Endothelial cell (in vitro differentiated cells): ENCODE results near the gene C10orf71. TPM values are rescaled to one million over a fixed set of nuclear protein-coding genes. Genes with fewer than 3 reads are reported as not detected.

Experiments
- DNase-seq: peaks from one replicate; pipeline ENCODE4 v3.0.0; 2021; ENCODE audit warnings: low spot score
- H3K27ac Mint-ChIP-seq: one replicate; pipeline ENCODE4 v1.8.0; 2021; ENCODE audit warnings: mixed read lengths, inconsistent platforms; ENCODE audit not compliant: unreplicated experiment
- H3K27me3 Mint-ChIP-seq: one replicate; pipeline ENCODE4 v1.8.0; 2021; ENCODE audit warnings: mild to moderate bottlenecking, moderate library complexity, mixed read lengths, inconsistent platforms; ENCODE audit not compliant: unreplicated experiment
- H3K36me3 Mint-ChIP-seq: one replicate; pipeline ENCODE4 v1.8.0; 2021; ENCODE audit warnings: mild to moderate bottlenecking, low read depth, mixed read lengths, inconsistent platforms; ENCODE audit not compliant: unreplicated experiment
- H3K4me1 Mint-ChIP-seq: one replicate; pipeline ENCODE4 v1.8.0; 2021; ENCODE audit warnings: mild to moderate bottlenecking, mixed read lengths, inconsistent platforms; ENCODE audit not compliant: unreplicated experiment
- H3K4me3 Mint-ChIP-seq: one replicate; pipeline ENCODE4 v1.8.0; 2021; ENCODE audit warnings: mild to moderate bottlenecking, mixed read lengths, inconsistent platforms; ENCODE audit not compliant: unreplicated experiment
- H3K9me3 Mint-ChIP-seq: one replicate; pipeline ENCODE4 v1.8.0; 2021; ENCODE audit warnings: mixed read lengths, inconsistent platforms; ENCODE audit not compliant: unreplicated experiment
- total RNA-seq: library from RNA; stranded (reverse); fragmentation: NEBNext Ultra II Directional; extraction: Animal tissue kit (Norgen Biotek cat#: 25700); gene quantifications from one replicate; pipeline ENCODE4 v1.2.1, GENCODE V29; 2021; ENCODE audit not compliant: unreplicated experiment
- TF ChIP-seq, protein P1 (sequence below): fragments of 200-600 bp; sonication (generic); IDR thresholded peaks from one replicate; pipeline ENCODE4 v1.5.0; 2021; ENCODE audit warnings: antibody characterized with exemption; ENCODE audit not compliant: unreplicated experiment

C10orf71 gene
- total RNA-seq, 1 donor from 2014 or later: not detected

DNA sequence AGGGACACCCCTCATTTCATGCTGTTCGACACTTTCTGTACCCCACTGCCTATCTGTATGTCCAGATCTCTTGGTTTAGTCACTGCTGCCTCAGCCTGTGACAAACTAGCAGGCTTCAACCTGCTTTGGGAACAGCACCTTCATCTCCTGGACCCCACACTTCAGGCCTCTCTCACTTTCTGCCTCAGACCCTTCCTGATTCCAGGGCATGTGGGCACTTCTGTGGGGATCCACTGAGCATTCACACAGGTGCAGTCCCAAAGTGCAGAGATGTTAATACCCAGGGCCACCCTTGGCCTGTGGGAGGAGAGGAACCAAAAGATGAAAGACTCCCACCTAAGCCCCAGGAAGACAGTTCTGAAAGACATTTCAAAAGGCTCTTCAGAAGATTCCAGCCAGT lies 29.4 kb upstream of the C10orf71 start:
- Mint-ChIP-seq H3K4me1 (no peaks in the 10 kb centered on the region), H3K36me3 (no peaks in the 10 kb centered on the region), H3K27ac (no peak overlapping the region), H3K4me3 (no peak overlapping the region), H3K27me3 (no peaks in the 10 kb centered on the region), H3K9me3 (no peaks in the 10 kb centered on the region)
- DNase-seq: no peak
- TF ChIP-seq, protein P1, sequence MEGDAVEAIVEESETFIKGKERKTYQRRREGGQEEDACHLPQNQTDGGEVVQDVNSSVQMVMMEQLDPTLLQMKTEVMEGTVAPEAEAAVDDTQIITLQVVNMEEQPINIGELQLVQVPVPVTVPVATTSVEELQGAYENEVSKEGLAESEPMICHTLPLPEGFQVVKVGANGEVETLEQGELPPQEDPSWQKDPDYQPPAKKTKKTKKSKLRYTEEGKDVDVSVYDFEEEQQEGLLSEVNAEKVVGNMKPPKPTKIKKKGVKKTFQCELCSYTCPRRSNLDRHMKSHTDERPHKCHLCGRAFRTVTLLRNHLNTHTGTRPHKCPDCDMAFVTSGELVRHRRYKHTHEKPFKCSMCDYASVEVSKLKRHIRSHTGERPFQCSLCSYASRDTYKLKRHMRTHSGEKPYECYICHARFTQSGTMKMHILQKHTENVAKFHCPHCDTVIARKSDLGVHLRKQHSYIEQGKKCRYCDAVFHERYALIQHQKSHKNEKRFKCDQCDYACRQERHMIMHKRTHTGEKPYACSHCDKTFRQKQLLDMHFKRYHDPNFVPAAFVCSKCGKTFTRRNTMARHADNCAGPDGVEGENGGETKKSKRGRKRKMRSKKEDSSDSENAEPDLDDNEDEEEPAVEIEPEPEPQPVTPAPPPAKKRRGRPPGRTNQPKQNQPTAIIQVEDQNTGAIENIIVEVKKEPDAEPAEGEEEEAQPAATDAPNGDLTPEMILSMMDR: no peak

DNA sequence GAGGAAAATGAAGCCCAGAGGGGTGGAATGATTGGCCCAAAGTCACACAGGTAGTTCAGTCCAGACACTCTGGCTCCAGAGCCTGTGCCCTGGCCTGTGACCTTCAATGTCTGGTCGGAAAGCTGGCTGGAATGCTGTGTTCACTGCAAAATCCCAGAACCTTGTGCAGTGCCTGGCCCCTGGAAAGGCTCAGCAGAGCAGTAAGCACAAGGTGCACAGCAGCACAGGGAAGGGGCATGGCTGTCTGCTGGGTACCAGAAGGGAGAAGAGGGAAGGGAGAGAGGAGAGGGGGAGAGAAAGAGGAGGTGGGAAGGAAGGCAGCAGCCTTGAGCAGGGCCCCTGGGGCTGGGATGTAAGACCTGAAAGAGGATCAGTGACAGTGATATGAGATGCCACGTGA lies 28.4 kb upstream of the C10orf71 start:
- Mint-ChIP-seq H3K27me3 (no peaks in the 10 kb centered on the region), H3K4me3 (no peak overlapping the region), H3K4me1 (no peaks in the 10 kb centered on the region), H3K27ac (no peak overlapping the region), H3K36me3 (no peaks in the 10 kb centered on the region), H3K9me3 (no peaks in the 10 kb centered on the region)
- DNase-seq: no peak
- TF ChIP-seq, protein P1: no peak

DNA sequence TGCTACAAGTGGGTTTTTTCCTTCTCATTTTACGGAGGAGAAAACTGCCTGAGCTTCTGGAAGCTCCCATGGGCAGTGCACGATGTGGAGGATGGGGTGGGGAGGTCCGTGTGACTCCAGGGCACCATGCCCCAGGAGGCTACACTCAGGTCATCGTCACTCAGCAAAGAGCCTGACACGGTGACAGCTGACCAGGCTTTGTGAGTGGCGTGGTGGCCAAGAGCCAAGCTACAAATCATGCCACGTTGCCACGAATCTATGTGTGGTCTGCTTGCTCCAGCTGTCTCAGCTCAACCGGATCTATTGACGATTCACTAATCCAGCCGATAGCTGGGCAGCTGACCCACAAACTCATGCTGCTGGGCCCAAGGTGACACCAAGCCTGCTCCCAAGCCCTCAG lies 27.6 kb upstream of the C10orf71 start:
- Mint-ChIP-seq H3K4me1 (no peaks in the 10 kb centered on the region), H3K4me3 (no peak overlapping the region), H3K9me3 (no peaks in the 10 kb centered on the region), H3K36me3 (no peaks in the 10 kb centered on the region), H3K27ac (no peak overlapping the region), H3K27me3 (no peaks in the 10 kb centered on the region)
- DNase-seq: no peak
- TF ChIP-seq, protein P1: no peak

DNA sequence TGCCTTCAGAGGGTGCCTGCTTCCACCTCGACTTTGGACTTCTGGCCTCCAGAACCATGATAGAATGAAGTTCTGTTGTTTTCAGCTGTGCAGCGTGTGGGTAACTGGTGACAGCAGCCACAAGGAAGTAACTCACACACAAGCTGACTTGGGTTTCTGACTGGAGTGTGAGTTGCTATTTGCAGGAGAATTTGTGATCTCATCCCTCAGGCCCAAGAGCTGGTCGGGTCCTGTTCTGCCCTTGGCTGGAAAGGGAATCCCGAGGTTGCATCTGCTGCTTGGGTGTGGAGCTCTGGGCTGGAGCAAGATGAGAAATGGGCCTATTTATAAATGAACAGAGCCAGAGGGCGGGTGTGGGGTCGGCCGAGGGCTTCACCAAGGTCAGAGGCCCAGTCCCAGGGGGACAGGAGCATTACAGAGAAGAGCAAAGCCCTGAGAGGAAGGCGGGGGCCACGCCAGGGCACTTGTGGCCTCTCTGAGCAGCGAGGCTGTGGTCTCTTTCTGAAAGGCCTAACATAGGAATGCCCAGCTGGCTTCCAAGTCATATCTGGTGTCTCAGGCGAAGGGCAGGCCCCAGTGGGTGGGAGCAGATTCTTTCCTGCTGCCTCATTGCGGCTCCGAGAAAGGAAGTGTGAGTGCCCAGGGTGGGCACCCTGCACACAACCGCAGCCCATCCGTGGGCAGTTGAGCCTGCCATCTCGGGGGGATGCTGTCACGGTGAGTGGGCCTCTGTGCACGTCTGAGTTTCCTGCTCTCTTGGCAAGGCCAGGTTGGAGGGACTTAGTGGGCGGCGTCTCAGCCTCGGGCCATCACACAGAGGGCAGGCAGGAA lies 26.5 kb upstream of the C10orf71 start:
- Mint-ChIP-seq H3K27me3 (peaks cover 3% of the 10 kb centered on the region), H3K36me3 (no peaks in the 10 kb centered on the region), H3K9me3 (no peaks in the 10 kb centered on the region), H3K4me3 (no peak overlapping the region), H3K4me1 (no peaks in the 10 kb centered on the region), H3K27ac (no peak overlapping the region)
- TF ChIP-seq, protein P1: no peak
- DNase-seq: no peak

DNA sequence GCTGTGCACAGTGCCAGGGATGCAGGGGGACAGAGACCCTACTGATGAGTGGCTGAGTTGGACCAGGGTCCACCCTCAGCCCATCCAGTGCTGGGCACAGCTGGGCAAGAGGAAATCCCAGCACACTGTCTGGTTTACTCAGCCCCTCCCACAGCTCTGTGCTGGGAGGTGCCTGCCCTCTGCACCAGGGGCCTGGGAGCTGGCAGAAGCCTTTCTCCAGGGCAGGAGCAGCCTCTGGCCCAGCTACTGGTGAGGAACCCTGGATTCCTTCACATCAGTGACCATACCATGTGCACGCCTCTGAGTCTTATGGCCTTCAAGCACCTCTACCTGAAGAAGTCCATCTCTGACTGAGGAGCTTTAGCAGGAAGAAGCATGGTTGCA lies 25.9 kb upstream of the C10orf71 start:
- H3K4me3 Mint-ChIP-seq: no peak overlapping the region
- H3K27me3 Mint-ChIP-seq: peaks cover 3% of the 10 kb centered on the region
- DNase-seq: no peak
- TF ChIP-seq, protein P1: no peak
- H3K36me3 Mint-ChIP-seq: no peaks in the 10 kb centered on the region
- H3K4me1 Mint-ChIP-seq: no peaks in the 10 kb centered on the region
- no peaks in the 10 kb centered on the region for H3K9me3 Mint-ChIP-seq
- H3K27ac Mint-ChIP-seq: no peak overlapping the region
